Vagina (tissue), 2 donors: ENCODE results near the gene TMEM130. TPM values are rescaled to one million over a fixed set of nuclear protein-coding genes. Genes with fewer than 3 reads are reported as not detected.

Source experiments
- DNase-seq, 2 donors: peaks; one replicate each; pipeline ENCODE4 v3.0.0-alpha.2; 2017; ENCODE audit errors: extremely low spot score in 2 of 2
- H3K27ac ChIP-seq: fragments of 200-600 bp; sonication (generic); one replicate; pipeline ENCODE4 v1.5.1; 2019
- H3K27me3 ChIP-seq: fragments of 200-600 bp; sonication (generic); one replicate; pipeline ENCODE4 v1.5.1; 2019
- H3K36me3 ChIP-seq, 2 donors: fragments of 200-600 bp; sonication (generic); one replicate each; pipeline ENCODE4 v1.5.1; 2017 to 2019
- H3K4me1 ChIP-seq: fragments of 200-600 bp; sonication (generic); one replicate; pipeline ENCODE4 v1.5.1; 2019
- H3K4me3 ChIP-seq, 2 donors: fragments of 200-600 bp; sonication (generic); 1 replicate in 1 of 2; 2 replicates in 1 of 2; pipeline ENCODE4 v1.5.1; 2016 to 2019
- H3K9me3 ChIP-seq: fragments of 200-600 bp; sonication (generic); one replicate; pipeline ENCODE4 v1.5.1; 2019
- POLR2A ChIP-seq, 2 donors: fragments of 450-650 bp; IDR thresholded peaks; one replicate each; pipeline ENCODE4 v1.6.1; 2017; ENCODE audit warnings: antibody characterized with exemption in 2 of 2, mild to moderate bottlenecking in 2 of 2, moderate library complexity in 2 of 2
- POLR2AphosphoS5 ChIP-seq, 2 donors: sonication (generic); formaldehyde crosslinking; IDR thresholded peaks; one replicate each; pipeline ENCODE4 v1.9.0; 2017; ENCODE audit warnings: antibody characterized with exemption in 2 of 2, mild to moderate bottlenecking in 2 of 2, low read depth in 1 of 2; ENCODE audit not compliant: insufficient read depth in 1 of 2
- intact Hi-C: fragments of 100-400 bp; cut with DNase I; formaldehyde crosslinking; loops from one replicate; pipeline ENCODE4 v1.15.1; 2023
- total RNA-seq: library from RNA; depleted of rRNA; stranded (reverse); fragments of >200 nt; gene quantifications from one replicate; pipeline ENCODE4 v1.2.3, GENCODE V29; 2016
- TF ChIP-seq, protein P1 (sequence below), 3 experiments: fragments of 450-650 bp in 2 of 3; fragments of 200-600 bp in 1 of 3; sonication (generic) in 1 of 3; IDR thresholded peaks; one replicate each; pipeline ENCODE4 v1.5.1; 2017 to 2019; ENCODE audit warnings: antibody characterized with exemption in 3 of 3, mild to moderate bottlenecking in 2 of 3, moderate library complexity in 2 of 3

Gene TMEM130
- total RNA-seq, 1 donor from 2014 or later = 3.7 TPM

DNA sequence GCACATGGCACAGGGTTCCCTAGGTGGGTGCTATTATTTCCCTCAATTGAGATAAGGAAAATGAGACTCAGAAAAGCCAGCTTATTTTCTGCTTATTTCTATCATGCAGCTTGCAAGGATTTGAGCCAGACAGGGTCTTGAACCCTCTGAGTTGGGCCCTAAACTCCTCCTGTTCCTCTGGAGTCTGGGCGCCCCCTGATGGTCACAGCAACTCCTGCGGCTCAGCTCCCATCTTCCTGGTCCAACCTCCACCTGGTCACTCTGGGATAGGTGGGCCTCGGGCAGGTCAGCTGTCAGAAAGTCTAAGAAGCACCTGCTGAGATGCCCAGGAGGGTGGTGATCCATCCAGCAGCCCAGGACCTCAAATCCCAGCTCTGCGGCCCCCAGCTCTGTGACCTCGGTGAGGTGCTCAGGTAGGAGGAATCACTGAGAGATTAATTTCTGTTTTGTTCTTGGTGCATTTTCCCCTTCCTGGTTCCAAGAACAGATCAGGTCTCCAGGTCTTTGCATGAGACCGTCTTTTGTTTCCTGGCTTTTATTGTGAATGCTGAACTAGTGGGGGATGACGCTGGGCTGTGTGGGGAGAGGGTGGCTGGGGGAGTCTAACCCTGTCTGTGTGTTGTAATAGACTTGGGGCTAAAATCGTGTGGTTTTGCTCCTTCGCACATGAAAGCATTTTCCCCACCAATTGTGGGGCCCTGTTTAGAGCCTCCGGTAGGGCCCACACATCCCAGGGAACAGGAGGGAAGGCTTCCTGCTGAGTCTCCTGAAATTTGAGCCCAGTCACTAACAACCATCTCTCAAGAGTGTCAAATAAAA, 32.8 kb downstream of the TMEM130 start:
- DNase-seq = no peak
- H3K27ac ChIP-seq = no peak overlapping the region
- H3K36me3 ChIP-seq = no peaks in the 10 kb centered on the region
- intact Hi-C loops = no loop called here
- H3K27me3 ChIP-seq = no peaks in the 10 kb centered on the region
- H3K9me3 ChIP-seq = no peaks in the 10 kb centered on the region
- no peak overlapping the region for H3K4me3 ChIP-seq
- H3K4me1 ChIP-seq = no peaks in the 10 kb centered on the region
- TF ChIP-seq POLR2AphosphoS5 (IDR thresholded peaks at IDR 0.05; ENCODE audit: insufficient read depth in 1 of 2, low read depth in 1 of 2) = no peak
- no peak for TF ChIP-seq POLR2A (IDR thresholded peaks at IDR 0.05)

DNA sequence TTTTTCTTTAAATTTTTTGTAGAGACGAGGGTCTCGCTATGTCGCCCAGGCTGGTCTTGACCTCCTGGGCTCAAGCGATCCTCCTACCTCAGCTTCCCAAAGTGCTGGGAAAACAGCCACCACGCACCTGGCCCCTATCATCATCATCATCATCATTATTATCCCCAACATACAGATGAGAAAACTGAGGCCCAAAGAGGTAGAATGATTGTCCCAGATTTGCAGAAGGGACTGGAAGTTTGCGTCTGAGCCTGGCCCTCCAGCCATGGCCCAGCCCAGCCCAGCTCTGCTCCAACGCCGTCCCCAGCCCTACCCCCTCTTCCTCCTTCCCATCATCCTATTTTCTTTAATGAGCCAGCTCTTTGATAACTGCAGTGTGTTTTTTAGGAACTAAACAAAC, 34.9 kb downstream of the TMEM130 start:
- DNase-seq = no peak
- no peaks in the 10 kb centered on the region for H3K4me1 ChIP-seq
- no peak overlapping the region for H3K27ac ChIP-seq
- no peaks in the 10 kb centered on the region for H3K9me3 ChIP-seq
- intact Hi-C loops = no loop called here
- TF ChIP-seq POLR2A (IDR thresholded peaks at IDR 0.05) (no peak), POLR2AphosphoS5 (IDR thresholded peaks at IDR 0.05; ENCODE audit: insufficient read depth in 1 of 2, low read depth in 1 of 2) (no peak)
- TF ChIP-seq, protein P1, sequence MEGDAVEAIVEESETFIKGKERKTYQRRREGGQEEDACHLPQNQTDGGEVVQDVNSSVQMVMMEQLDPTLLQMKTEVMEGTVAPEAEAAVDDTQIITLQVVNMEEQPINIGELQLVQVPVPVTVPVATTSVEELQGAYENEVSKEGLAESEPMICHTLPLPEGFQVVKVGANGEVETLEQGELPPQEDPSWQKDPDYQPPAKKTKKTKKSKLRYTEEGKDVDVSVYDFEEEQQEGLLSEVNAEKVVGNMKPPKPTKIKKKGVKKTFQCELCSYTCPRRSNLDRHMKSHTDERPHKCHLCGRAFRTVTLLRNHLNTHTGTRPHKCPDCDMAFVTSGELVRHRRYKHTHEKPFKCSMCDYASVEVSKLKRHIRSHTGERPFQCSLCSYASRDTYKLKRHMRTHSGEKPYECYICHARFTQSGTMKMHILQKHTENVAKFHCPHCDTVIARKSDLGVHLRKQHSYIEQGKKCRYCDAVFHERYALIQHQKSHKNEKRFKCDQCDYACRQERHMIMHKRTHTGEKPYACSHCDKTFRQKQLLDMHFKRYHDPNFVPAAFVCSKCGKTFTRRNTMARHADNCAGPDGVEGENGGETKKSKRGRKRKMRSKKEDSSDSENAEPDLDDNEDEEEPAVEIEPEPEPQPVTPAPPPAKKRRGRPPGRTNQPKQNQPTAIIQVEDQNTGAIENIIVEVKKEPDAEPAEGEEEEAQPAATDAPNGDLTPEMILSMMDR (IDR thresholded peaks at IDR 0.05) = no peak
- H3K36me3 ChIP-seq = no peaks in the 10 kb centered on the region
- no peak overlapping the region for H3K4me3 ChIP-seq
- no peaks in the 10 kb centered on the region for H3K27me3 ChIP-seq

DNA sequence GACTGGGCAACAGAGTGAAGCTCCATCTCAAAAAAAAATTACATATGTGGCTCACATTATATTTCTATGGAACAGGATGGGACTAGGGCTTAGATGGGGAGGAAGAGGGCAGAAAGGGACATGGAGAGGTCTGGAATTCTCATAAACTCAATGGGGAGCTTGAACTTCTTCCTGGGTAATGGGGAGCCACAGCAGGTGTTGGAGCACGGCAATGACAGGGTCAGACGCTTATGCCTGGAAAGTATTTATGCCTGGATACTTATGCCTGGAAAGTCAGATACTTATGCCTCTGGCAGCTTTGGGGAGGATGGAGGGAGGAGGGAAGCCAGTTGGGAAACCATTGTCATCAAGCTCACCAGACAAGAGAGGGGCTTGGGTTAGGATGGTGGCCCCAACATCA, 36.8 kb downstream of the TMEM130 start:
- DNase-seq = no peak
- no peak overlapping the region for H3K4me3 ChIP-seq
- no peaks in the 10 kb centered on the region for H3K9me3 ChIP-seq
- TF ChIP-seq, protein P1 (IDR thresholded peaks at IDR 0.05) = no peak
- TF ChIP-seq POLR2AphosphoS5 (IDR thresholded peaks at IDR 0.05; ENCODE audit: insufficient read depth in 1 of 2, low read depth in 1 of 2) (no peak), POLR2A (IDR thresholded peaks at IDR 0.05) (no peak)
- no peaks in the 10 kb centered on the region for H3K27me3 ChIP-seq
- no peak overlapping the region for H3K27ac ChIP-seq
- no peaks in the 10 kb centered on the region for H3K36me3 ChIP-seq
- intact Hi-C loops = no loop called here
- no peaks in the 10 kb centered on the region for H3K4me1 ChIP-seq

DNA sequence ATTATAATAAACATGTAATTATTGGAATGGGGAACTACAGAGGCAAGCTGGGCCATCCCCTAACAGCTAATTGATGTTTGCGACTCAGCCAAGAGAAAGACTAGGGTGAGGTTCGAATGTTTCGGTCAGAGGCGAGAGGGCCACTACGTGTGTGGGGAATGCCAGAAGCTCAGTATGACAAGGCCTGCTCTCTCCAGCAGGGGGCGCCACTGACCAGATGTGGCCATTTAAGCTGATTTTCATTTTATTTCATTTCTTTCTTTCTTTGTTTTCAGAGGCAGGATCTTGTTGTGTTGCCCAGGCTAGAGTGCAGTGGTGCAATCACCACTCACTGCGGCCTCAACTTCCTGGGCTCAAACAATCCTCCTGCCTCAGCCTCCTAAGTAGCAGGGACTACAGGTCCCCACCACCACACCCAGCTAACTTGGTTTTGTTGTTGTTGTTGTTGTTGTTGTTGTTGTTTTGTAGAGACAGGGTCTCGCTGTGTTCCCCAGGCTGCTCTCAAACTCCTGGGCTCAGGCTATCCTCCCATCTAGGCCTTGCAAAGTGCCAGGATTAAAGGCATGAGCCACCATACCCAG, 38.1 kb downstream of the TMEM130 start:
- Histone ChIP-seq H3K4me1 (peaks cover 3% of the 10 kb centered on the region), H3K4me3 (no peak overlapping the region), H3K27ac (no peak overlapping the region), H3K27me3 (no peaks in the 10 kb centered on the region), H3K9me3 (no peaks in the 10 kb centered on the region), H3K36me3 (no peaks in the 10 kb centered on the region)
- intact Hi-C loops = no loop called here
- no peak for DNase-seq
- TF ChIP-seq, protein P1 (IDR thresholded peaks at IDR 0.05) = no peak
- no peak for TF ChIP-seq POLR2A (IDR thresholded peaks at IDR 0.05)
- TF ChIP-seq POLR2AphosphoS5 (IDR thresholded peaks at IDR 0.05; ENCODE audit: insufficient read depth in 1 of 2, low read depth in 1 of 2) = no peak

DNA sequence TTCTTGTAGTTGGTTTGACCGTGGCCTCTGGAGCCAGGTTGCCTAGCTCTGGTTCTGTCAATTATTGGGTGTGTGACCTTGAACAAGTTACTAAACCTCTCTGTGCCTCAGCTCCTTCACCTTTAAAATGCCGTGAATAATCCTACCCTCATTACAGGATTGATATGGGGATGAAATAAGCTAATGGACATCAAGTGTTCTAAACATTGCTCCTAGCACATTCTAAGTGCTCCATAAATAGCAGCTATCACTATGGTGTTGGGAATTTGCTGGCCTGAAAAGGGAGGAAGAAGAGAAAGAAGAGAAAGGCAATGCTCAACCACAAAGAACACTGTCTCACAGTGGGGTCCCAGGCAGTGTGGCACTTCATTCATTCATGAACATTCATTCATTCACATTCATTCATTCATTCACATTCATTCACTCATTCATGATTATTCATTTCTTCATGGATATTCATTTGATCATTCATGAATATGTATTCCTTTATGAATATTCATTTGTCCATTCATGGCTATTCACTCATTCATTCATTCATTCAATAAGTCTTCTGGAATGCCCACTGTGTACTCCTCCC, 38.8 kb downstream of the TMEM130 start:
- no peak for TF ChIP-seq POLR2A (IDR thresholded peaks at IDR 0.05)
- TF ChIP-seq POLR2AphosphoS5 (IDR thresholded peaks at IDR 0.05; ENCODE audit: insufficient read depth in 1 of 2, low read depth in 1 of 2) = no peak
- TF ChIP-seq, protein P1 (IDR thresholded peaks at IDR 0.05) = no peak

More for the DNA sequence above, 38.8 kb downstream of the TMEM130 start:
- Histone ChIP-seq H3K27ac (no peak overlapping the region), H3K9me3 (no peaks in the 10 kb centered on the region), H3K4me3 (no peak overlapping the region), H3K27me3 (no peaks in the 10 kb centered on the region), H3K4me1 (peaks cover 10% of the 10 kb centered on the region), H3K36me3 (no peaks in the 10 kb centered on the region)
- DNase-seq = no peak
- intact Hi-C loops = no loop called here
